HG03060 (cell line): ENCODE measurements around the gene PTGDR2.

ENCODE experiments used
- ATAC-seq: cut with Tn5 transposase; IDR thresholded peaks from one replicate; pipeline ENCODE4 v1.9.1; 2021; ENCODE audit warnings: low read depth, moderate number of reproducible peaks; ENCODE audit not compliant: unreplicated experiment

Gene PTGDR2

GRCh38 chr11:60855726-60856633 is at the start of gene PTGDR2:
Gene PTGDR2 (minus strand): TSS chr11:60855950. CDS start chr11:60853722, 2,228 bp downstream.
- no peak for ATAC-seq

GRCh38 chr11:60905047-60905446 is 49.3 kb upstream of the PTGDR2 start:
- ATAC-seq: no peak

DNA sequence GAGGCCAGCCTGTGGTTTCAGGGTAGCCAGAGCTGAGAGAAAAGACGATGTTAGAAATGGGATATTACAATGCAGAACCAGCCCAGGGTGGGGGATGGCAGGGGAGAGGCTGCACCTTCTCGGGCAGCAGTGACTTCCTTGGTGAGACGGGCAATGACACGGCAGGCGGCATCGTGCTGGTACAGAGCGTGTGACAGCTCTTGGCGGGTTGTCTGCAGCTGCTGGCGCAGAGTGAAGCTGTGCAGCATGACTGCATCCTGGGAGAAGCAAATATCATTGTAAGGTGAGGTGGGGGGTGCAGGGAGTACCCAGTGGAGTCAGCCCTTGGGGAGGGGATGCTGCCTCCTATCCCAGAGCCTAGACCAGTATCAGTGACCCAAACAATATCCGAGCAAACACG is 46.9 kb upstream of the PTGDR2 start:
- no peak for ATAC-seq

GRCh38 chr11:60900673-60901404 is 45.1 kb upstream of the PTGDR2 start:
- ATAC-seq: no peak

GRCh38 chr11:60899977-60900376 is 44.2 kb upstream of the PTGDR2 start:
- no peak for ATAC-seq

DNA sequence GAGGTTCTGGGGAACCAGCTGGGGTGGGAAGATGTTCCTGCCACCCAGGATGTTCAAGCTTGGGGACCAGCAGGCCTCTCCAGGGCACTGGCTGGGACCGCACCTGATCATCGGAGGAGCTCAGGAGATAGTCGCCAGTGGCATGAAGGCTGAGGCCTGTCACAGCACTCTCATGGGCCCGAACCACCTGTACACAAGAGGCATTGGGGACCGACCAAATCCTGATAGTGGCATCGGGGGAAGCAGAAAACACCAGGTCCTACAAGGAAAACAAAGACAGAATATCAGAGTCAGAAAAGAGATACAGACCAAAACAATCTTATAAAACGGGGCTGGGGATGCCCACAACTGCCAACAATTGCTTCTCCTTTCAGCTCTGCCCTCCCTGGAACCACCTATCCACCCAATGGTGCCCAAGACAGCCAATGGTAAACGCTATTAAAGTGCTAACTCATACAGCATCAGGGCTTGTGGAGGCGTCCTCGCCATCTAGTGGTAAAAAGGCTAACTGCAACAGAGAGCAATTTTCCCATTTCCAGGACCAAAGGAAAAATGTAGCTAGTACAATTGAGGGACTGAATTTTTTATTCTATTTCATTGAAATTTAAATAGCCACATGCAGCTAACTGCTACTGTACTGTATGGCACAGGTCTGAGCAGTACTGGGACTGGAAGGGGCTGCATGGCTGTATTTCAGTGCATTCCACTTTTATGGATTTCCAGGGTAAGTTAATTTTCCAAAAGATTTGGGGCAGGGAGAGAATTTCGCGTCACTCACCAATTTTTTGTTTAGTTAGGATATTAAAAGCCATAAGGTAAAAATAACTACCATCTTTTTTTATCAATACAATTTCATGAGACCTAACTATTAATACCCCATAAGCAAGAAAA is 43.5 kb upstream of the PTGDR2 start:
- ATAC-seq: no peak

DNA sequence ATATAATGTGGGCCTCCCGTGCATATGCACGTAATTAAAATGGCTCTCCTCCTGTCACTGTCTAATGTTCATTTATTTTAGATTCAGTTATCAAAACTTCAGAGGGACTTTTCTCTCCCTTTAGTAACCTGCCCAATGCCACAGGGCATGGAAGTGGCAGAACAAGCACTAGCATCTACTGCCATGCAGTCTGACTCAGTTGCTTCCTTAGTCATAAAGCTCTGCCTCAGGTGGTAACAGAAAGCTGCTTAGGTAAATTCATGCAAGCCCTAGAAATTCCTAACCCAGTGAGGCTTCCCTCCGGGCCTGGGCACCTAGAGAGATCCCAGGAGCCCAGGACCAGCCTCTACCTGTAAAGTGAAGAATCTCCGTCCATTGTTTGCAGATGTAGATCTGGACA is 41.7 kb upstream of the PTGDR2 start:
- ATAC-seq: no peak

GRCh38 chr11:60895687-60896086 is 39.9 kb upstream of the PTGDR2 start:
- ATAC-seq: no peak

GRCh38 chr11:60891103-60891741 is 35.5 kb upstream of the PTGDR2 start:
- no peak for ATAC-seq

DNA sequence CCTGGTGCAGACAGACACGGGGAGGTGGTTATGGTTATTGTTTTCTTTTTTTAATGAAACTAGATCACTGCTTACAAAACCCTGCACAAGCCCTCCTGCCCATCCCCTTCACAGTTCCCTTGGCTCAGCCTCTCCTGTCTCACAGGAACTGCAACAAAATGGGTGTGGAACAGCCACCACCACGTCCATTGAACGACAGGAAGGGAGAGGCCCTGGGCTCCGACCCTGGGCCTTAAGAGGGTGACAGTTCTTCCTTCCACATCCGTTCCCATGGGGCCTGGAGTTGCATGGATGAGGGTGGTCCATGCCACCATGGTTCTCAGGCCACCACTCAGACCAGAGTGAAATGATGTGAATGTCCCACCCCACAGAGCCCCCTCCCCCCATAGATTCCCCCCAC is 34.9 kb upstream of the PTGDR2 start:
- ATAC-seq: no peak

GRCh38 chr11:60889869-60890311 is 34.1 kb upstream of the PTGDR2 start:
- ATAC-seq: no peak

DNA sequence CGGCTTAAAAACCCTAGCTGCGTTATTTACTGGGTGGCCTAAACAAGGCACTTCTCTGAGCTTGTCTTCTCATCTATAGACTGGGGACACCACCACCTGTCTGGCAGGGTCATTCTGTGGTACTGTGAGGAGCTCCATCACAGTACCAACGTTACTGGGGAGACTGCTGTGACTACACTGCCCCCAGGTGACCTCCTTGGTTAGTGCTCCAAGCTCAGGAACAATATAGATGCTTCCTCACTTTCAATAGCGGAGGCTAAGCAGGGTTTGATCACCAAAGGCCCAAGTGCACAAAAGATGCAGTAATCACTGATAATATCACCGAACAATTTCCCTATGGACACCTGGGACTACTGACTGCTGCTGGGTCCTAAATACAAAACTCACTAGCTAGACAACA is 31.8 kb upstream of the PTGDR2 start:
- no peak for ATAC-seq

DNA sequence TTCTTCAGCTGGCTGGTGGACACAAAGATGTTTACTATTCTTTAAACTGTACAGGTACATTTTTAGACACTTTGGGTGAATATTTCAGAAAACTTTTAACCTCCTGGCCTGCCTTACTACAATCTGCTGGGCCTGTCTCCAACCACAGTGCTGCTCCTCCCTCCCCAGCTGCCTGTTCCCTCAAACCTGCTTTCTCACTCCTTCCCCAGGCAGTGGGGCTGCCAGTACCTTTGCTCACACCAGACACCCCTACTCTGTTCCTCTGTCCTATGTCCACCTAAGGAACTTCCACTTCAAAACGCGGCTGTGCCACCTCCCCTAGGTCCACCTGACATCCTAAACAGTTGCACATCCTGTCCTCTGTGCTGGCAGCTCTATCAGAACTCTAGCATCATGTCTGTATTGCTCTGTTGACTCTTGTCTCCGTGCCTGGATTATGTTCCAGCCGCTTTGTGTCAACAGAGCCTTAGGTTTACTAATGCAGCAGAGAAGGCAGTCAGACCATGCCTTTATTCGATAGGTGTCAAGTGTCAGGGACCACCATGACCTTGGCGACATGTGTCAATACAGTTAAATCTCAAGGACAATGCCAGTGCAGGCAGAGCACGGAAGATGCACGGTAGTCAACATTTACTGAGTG is 25.0 kb upstream of the PTGDR2 start:
- ATAC-seq: no peak

- no peak for ATAC-seq
These were observed 24.3 kb upstream of the PTGDR2 start for GRCh38 chr11:60879971-60880588.

DNA sequence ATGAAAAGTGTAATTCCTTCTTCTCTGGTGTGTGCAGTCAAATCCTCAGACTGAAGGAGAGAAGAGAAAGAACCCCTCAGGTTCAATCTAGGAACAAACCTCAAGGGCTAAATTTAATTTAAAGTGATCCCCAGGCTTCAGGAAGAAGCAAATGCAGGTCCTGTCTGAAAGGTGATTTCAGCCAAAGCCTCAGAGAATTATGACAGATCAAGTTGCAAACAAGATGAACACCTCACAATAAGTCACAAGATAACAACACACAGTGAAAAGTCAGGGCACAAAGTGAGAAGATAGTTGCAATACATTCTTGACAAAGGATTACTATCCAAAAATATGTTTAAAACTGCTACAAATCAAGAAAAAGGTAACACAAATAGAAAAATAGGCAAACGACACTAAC is 23.4 kb upstream of the PTGDR2 start:
- ATAC-seq: no peak

- ATAC-seq: no peak
These were observed 22.7 kb upstream of the PTGDR2 start for GRCh38 chr11:60878245-60879101.

DNA sequence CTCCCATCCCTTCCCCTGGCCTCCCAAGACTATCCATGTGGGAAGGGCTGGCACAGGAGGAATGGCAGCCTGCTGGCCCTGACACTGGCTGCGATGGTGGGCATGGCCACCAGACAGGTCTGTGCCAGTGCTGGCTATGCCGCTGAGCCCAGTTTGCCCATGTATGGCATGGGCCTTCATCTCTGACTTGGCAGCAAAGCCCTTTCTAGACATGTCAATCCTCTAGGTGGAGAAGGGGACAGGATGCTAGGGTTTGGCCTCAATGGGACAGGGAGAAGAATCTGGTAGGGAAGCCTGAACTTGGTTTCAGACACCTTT is 20.4 kb upstream of the PTGDR2 start:
- ATAC-seq: no peak

DNA sequence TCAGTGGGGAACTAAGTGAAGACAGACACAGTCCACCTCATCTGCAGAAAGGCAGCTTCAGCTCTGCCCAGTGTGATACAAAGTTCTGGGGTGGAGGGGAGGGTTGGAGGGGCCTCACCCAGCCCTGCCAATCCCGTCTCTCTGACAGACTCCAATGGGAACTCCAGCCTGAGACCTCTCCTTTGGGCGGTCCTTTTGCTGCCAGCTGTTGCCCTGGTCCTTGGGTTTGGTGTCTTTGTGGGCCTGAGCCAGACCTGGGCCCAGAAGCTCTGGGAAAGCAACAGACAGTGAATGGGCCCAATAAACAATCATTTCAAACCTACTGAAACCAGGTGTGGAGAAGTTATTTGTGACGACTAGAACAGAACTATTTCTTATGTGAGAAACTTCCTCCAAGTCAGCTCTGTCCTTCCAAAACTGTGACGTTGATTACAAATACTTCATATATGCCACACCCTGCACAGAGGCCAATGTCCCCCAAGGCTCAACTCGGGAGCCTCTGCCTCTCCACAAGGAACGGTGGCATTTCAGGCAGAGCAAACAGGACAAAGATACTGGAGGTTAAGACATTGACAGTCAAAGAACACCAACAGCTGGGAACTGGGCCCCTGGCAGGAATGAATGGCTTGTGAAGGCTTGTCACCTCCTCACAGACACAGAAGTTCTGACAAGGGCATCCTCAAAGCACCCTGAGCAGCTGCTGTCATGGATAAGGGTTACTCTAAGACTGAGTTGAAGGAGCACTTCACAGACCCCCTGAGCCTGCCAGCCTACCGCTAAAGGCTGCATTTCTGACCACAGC is 19.8 kb upstream of the PTGDR2 start:
- ATAC-seq: no peak
